Transverse colon (tissue), 4 donors: ENCODE results near the gene PHLDA2. TPM values are rescaled to one million over a fixed set of nuclear protein-coding genes. Genes with fewer than 3 reads are reported as not detected.
A peak's percentile ranks its signal among the peaks of the same experiment; 100 is the strongest.

ENCODE experiments used
- DNase-seq: peaks from one replicate; pipeline ENCODE4 v3.0.0-alpha.2; 2019
- H3K27ac ChIP-seq, 4 donors: fragments of 200-600 bp; sonication (generic); 2 replicates each; pipeline ENCODE4 v1.5.1; 2016 to 2018; ENCODE audit warnings: inconsistent platforms in 4 of 4
- H3K27me3 ChIP-seq: fragments of 200-600 bp; sonication (generic); 2 replicates; pipeline ENCODE4 v1.5.1; 2017; ENCODE audit warnings: inconsistent platforms
- H3K36me3 ChIP-seq, 4 donors: fragments of 200-600 bp; sonication (generic); 2 replicates each; pipeline ENCODE4 v1.5.1; 2017 to 2019; ENCODE audit warnings: inconsistent platforms in 4 of 4
- H3K4me1 ChIP-seq, 4 donors: fragments of 200-600 bp; sonication (generic); 2 replicates each; pipeline ENCODE4 v1.5.1; 2017 to 2020; ENCODE audit warnings: inconsistent platforms in 4 of 4
- H3K4me3 ChIP-seq, 4 donors: fragments of 200-600 bp; sonication (generic); 1 replicate in 1 of 4; 2 replicates in 3 of 4; pipeline versions ENCODE4 v1.5.1 to v1.6.1; 2017 to 2019; ENCODE audit warnings: inconsistent platforms in 4 of 4
- H3K9me3 ChIP-seq, 2 donors: fragments of 200-600 bp; sonication (generic); 2 replicates each; pipeline ENCODE4 v1.5.1; 2017 to 2019; ENCODE audit warnings: inconsistent platforms in 2 of 2
- EP300 ChIP-seq: sonication (generic); formaldehyde crosslinking; IDR thresholded peaks from one replicate; pipeline ENCODE4 v1.6.1; 2017; ENCODE audit warnings: antibody characterized with exemption, low read depth
- POLR2A ChIP-seq: fragments of 450-650 bp; IDR thresholded peaks from one replicate; pipeline ENCODE4 v1.6.1; 2016; ENCODE audit warnings: antibody characterized with exemption, mild to moderate bottlenecking, moderate library complexity
- POLR2AphosphoS5 ChIP-seq, 3 donors: sonication (generic); formaldehyde crosslinking; IDR thresholded peaks; one replicate each; pipeline ENCODE4 v1.6.1; 2016; ENCODE audit warnings: antibody characterized with exemption in 3 of 3
- WGBS, 2 donors: methylation state at CpG; one replicate each; pipeline ENCODE4 v1.1.5; 2018; ENCODE audit warnings: low coverage in 1 of 2; 5-methylcytosine and 5-hydroxymethylcytosine counted together
- in situ Hi-C, 4 donors: fragments of 200-750 bp; cut with MboI; loops; one replicate each; pipeline versions ENCODE4 v1.15.0 to v1.15.1; 2017; ENCODE audit warnings: low sequenced_read_pairs in 3 of 4, low pct_ligation_motif_present in 1 of 4, low pct_unique_long_range_greater_than_20kb in 1 of 4
- intact Hi-C: fragments of 100-400 bp; cut with DNase I; formaldehyde crosslinking; loops from one replicate; pipeline ENCODE4 v1.15.1; 2023; ENCODE audit warnings: low total_unique reads
- total RNA-seq, 4 donors: library from RNA; depleted of rRNA; stranded (reverse); fragments of >200 nt; gene quantifications; one replicate each; pipeline ENCODE4 v1.1.0, GENCODE V29; 2016
- TF ChIP-seq, protein P1 (sequence below), 5 experiments: fragments of 200-600 bp in 3 of 5; fragments of 450-650 bp in 2 of 5; sonication (generic) in 3 of 5; IDR thresholded peaks; 1 replicate in 2 of 5; 2 replicates in 3 of 5; pipeline ENCODE4 v1.5.1; 2016 to 2017; ENCODE audit warnings: antibody characterized with exemption in 5 of 5, inconsistent platforms in 3 of 5, mild to moderate bottlenecking in 2 of 5, moderate library complexity in 1 of 5

Gene PHLDA2
- total RNA-seq, 4 donors from 2014 or later: 8.2 to 16.2 TPM; not detected in 2

DNA sequence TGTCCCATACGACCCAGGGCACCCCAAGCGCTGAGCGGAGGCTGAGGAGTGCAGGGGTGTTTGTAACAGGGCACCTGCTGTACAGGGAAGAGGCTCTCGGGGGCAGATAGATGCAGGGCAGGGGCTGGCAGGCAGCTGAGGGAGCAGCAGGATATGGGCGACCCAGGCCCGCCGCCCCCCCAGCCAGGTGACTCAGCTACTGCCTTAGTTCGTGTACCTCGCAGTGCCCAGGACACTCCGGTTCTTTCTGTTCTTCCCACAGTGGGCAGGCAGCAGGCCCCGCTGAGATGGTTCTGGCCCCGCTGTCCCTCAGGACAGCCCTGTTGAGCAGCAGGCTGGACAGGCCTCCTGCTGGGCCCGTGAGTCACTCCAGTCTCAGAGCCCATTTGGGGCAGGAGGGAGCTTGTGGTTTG is 16.2 kb downstream of the PHLDA2 start:
- H3K27me3 ChIP-seq: no peaks in the 10 kb centered on the region
- peak overlapping the region; percentile 83 to 94 (median 90) for H3K27ac ChIP-seq
- intact Hi-C loops (no loop called here), in situ Hi-C loops (no loop called here)
- H3K4me3 ChIP-seq: peak overlapping the region in 1 of 4 donors; percentile 0
- no peaks in the 10 kb centered on the region for H3K9me3 ChIP-seq
- H3K4me1 ChIP-seq: peaks cover 21 to 43% (median 35%) of the 10 kb centered on the region in 4 donors
- no peaks in the 10 kb centered on the region for H3K36me3 ChIP-seq
- DNase-seq: no peak
- 62% methylated on average over 10 of the region's 13 CpGs; no CpG with 5 or more reads in 1 of the 2 donors for WGBS, 2 donors
- TF ChIP-seq POLR2A (no peak), EP300 (no peak), POLR2AphosphoS5 (IDR thresholded peaks at IDR 0.05) (no peak)
- TF ChIP-seq, protein P1, sequence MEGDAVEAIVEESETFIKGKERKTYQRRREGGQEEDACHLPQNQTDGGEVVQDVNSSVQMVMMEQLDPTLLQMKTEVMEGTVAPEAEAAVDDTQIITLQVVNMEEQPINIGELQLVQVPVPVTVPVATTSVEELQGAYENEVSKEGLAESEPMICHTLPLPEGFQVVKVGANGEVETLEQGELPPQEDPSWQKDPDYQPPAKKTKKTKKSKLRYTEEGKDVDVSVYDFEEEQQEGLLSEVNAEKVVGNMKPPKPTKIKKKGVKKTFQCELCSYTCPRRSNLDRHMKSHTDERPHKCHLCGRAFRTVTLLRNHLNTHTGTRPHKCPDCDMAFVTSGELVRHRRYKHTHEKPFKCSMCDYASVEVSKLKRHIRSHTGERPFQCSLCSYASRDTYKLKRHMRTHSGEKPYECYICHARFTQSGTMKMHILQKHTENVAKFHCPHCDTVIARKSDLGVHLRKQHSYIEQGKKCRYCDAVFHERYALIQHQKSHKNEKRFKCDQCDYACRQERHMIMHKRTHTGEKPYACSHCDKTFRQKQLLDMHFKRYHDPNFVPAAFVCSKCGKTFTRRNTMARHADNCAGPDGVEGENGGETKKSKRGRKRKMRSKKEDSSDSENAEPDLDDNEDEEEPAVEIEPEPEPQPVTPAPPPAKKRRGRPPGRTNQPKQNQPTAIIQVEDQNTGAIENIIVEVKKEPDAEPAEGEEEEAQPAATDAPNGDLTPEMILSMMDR (IDR thresholded peaks at IDR 0.05): no peak

DNA sequence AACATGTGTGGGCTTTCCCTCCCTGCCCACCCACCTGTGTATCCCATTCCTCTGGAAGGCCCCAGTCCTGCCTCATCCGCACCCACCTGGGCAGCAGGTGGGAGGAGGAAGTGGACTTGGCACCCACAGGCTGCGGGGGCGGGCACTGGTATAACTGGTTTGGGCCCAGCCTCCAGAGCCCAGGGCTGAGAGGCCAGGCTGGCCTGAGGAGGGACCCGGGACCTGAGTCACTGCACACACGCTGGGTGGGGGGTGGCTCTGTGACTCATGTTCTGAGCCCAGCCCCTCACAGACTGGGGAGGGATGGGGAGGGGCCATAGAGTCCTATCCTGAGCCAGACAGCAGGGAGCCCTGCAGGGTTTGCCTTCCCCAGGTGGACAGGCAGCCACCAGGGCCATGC is 16.7 kb downstream of the PHLDA2 start:
- peak overlapping the region; percentile 88 to 94 (median 90) for H3K27ac ChIP-seq
- H3K36me3 ChIP-seq: no peaks in the 10 kb centered on the region
- peak; percentile 72 for TF ChIP-seq EP300
- peak; percentile 36 to 88 (median 85) for TF ChIP-seq POLR2AphosphoS5 (IDR thresholded peaks at IDR 0.05)
- TF ChIP-seq, protein P1 (IDR thresholded peaks at IDR 0.05): peak in 1 of 5 experiments; percentile 16
- TF ChIP-seq POLR2A: peak; percentile 54
- DNase-seq: peak; percentile 95
- no peaks in the 10 kb centered on the region for H3K27me3 ChIP-seq
- peaks cover 21 to 43% (median 35%) of the 10 kb centered on the region in 4 donors for H3K4me1 ChIP-seq
- H3K4me3 ChIP-seq: no peak overlapping the region
- 70% methylated on average over 2 of the region's 5 CpGs; no CpG with 5 or more reads in 1 of the 2 donors for WGBS, 2 donors
- in situ Hi-C loops (no loop called here), intact Hi-C loops (no loop called here)
- no peaks in the 10 kb centered on the region for H3K9me3 ChIP-seq

DNA sequence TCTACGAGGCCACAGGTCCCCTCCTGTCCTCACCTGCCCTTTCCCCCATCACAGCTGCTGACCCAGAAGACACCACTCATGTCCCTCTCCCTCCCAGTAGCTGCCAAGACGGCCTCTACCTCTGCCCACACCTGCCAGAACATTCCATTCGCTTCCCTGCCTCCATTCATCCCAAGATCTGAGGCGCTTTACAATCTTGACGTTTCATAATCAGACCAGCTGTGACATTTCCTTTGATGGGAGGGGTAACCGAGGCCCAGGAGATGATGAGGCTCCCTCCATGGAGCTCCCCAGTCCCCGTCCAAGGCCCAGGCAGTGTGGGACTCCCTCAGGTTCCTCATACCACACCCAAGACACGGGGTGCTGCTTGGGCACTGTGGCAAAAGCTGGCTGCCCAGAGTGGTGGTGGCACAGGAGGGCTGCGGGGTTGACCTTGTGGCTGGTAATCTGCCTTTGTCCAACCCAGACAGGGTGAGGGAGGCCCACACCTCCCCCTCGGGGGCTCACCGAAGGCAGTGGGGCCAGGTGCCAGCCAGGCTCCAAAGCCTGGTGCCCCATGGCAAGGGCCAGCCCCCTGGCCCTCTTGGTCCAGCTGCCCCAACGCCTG is 17.3 kb downstream of the PHLDA2 start:
- TF ChIP-seq, protein P1 (IDR thresholded peaks at IDR 0.05): no peak
- TF ChIP-seq POLR2A (no peak), POLR2AphosphoS5 (IDR thresholded peaks at IDR 0.05) (no peak), EP300 (no peak)
- H3K36me3 ChIP-seq: no peaks in the 10 kb centered on the region
- no peak overlapping the region for H3K4me3 ChIP-seq
- no peaks in the 10 kb centered on the region for H3K9me3 ChIP-seq
- DNase-seq: no peak
- in situ Hi-C loops (no loop called here), intact Hi-C loops (no loop called here)
- H3K27ac ChIP-seq: peak overlapping the region; percentile 88 to 94 (median 90)
- H3K27me3 ChIP-seq: no peaks in the 10 kb centered on the region
- H3K4me1 ChIP-seq: peaks cover 21 to 43% (median 35%) of the 10 kb centered on the region in 4 donors
- WGBS, 2 donors: 52% methylated on average over 11 of the region's 12 CpGs; no CpG with 5 or more reads in 1 of the 2 donors

DNA sequence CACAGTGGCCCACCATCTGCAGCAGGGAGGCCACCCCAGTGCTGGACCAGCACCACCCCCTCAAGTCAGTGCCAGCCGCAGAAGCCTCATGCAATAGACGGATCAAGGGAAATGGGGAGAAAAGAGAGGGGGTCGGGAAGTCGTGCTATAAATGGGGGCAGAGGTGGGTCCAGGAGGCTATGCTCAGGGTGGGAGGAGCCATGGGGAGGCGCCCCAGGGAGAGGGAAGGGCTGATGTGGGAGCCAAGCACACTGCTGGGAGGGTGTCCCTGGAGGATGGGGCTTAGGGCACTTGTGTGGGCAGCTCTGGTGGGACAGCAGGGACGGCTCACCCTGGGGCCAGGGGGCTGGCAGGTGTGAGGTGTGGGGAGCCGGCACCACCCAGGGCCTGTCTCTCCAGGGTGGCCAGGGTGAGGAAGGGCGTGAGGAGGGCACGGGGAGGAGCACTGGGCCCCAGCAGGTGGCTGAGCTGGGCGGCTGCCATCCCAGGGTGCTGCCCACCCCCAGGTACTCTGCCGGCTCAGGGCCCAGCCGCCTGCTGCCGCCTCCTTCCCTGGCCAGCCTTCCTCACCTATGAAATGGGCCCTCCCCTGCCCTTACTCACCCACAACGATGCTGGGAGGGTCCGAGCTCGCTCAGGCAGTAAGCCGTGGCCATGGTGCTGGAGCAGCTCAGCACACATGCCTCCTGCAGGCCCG is 18.0 kb downstream of the PHLDA2 start:
- in situ Hi-C loops (no loop called here), intact Hi-C loops (no loop called here)
- H3K27me3 ChIP-seq: no peaks in the 10 kb centered on the region
- DNase-seq: no peak
- H3K4me1 ChIP-seq: peaks cover 21 to 43% (median 35%) of the 10 kb centered on the region in 4 donors
- no peak overlapping the region for H3K4me3 ChIP-seq
- no peaks in the 10 kb centered on the region for H3K36me3 ChIP-seq
- TF ChIP-seq, protein P1 (IDR thresholded peaks at IDR 0.05): no peak
- TF ChIP-seq EP300 (no peak), POLR2AphosphoS5 (IDR thresholded peaks at IDR 0.05) (peak in 1 of 3 donors; percentile 4), POLR2A (no peak)
- peak overlapping the region; percentile 88 to 94 (median 90) for H3K27ac ChIP-seq
- H3K9me3 ChIP-seq: no peaks in the 10 kb centered on the region
- WGBS, 2 donors: 59 to 86% methylated on average over 3 to 15 of the region's 18 CpGs
